GM10266 (cell line): ENCODE data around the gene UST.

Experiments
- DNase-seq: peaks from one replicate; pipeline ENCODE4 v3.0.0; 2012; ENCODE audit errors: extremely low spot score
- CTCF ChIP-seq: IDR thresholded peaks from 2 replicates; pipeline ENCODE4 v1.5.1; 2012; ENCODE audit warnings: mild to moderate bottlenecking, low read depth; ENCODE audit not compliant: control insufficient read depth, insufficient read depth; ENCODE audit errors: missing control alignments

The UST gene

DNA sequence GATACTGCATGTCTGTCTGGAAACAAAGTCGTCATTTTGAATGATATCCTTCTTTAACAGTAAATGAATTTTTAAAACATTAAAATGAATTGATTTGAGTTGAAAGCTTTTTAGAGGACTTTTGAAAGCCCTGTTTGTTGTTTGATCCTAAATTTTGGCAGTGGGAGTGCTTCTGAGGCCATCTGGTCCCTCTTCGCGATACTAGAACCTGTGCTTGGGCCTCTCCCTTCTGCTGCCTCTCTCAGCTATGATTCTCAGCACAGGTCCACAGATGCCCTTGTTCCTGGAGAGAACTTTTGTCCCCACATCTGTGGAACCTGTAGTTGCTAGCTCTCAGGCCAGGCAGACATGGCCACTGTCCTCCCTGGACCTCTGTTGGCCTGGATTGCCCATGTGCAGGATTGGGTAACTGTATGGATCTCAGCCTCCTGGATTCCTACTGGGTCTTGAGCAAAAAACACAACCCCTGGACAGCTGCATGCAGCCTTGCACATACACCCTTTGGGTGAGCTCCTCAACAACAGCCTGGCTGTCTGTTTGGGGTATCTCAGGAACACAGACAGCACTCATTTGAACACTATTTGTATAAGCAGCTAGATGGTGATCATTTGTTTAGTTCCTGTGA, 21.9 kb downstream of the UST start:
- DNase-seq: no peak
- TF ChIP-seq CTCF: no peak

DNA sequence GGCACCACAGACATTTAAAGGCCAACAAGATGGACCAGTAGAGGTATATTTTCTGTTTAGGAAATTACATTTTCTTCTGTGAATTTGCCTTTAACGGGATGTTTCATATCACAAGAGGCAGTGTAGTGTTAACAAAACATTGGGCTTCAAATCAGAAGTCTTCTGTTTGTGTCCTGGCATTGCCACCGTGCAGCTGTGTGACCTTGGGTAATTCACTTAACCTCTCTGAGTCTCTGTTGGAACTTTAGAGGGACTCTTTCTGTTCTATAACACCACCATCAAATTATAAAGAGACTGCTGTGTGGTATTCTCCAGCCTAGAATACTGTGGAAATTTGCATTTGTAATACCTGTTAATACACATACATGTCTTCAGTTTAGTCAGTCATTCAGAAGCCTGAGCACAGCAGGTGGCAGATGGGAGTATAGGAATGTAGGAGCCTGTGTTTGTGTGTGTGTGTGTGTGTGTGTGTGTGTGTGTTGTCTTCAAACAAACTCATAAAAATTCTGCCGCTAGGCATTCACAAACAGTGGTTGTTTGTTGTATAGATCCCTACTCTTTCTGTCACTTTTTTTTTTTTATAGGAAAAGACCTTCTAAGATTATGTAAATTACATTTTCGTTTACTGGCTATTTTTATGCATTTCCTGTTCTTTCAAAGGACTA, 22.6 kb downstream of the UST start:
- no peak for TF ChIP-seq CTCF
- DNase-seq: no peak

GRCh38 chr6:148770408-148771211, 23.8 kb downstream of the UST start:
- no peak for TF ChIP-seq CTCF
- DNase-seq: no peak

DNA sequence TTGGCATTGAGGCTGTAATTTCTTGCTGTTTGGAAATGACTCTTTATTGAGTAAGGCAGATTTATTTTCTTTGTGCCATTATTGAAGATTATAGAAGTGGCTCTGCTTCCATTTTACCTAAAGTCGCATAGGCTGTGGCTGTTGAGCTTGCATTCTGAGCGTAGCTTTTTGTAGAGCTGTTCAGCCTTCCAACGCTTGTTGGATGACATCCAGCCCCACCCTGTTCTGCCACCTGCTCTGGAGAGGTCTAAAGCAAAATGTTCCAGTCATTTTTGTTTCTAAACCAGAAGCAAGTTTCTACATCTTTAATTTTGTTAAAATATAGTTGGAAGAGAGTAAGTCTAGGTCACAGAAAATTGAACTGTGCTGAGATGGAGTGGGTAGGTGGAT, 24.4 kb downstream of the UST start:
- no peak for DNase-seq

GRCh38 chr6:148771896-148772554, 25.2 kb downstream of the UST start:
- DNase-seq: no peak

More for the DNA sequence above, 24.4 kb downstream of the UST start:
- no peak for TF ChIP-seq CTCF

GRCh38 chr6:148775161-148775560, 28.3 kb downstream of the UST start:
- no peak for DNase-seq

More at GRCh38 chr6:148771896-148772554, 25.2 kb downstream of the UST start:
- TF ChIP-seq CTCF: no peak

More at GRCh38 chr6:148775161-148775560, 28.3 kb downstream of the UST start:
- no peak for TF ChIP-seq CTCF
